A673 (cell line): ENCODE results near the gene TC2N. TPM values are rescaled to one million over a fixed set of nuclear protein-coding genes. Genes with fewer than 3 reads are reported as not detected.
"Not testable (repeated sequence)": the region's sequence is repeated elsewhere in the genome, so short reads cannot be mapped to it uniquely, and the experiment has no call there.

ENCODE experiments used
- BruUV-seq: library from RNA; stranded (reverse); fragments of 400-500 nt; replicated peaks from 2 replicates; lab custom pipeline; 2021; lab: Mats Ljungman, UMichigan
- CTCF ChIA-PET: fragments of 300-600 bp; sonication (Branson Sonifier 250); formaldehyde crosslinking; loops from one replicate; lab custom pipeline; 2022; ENCODE audit warnings: antibody characterized with exemption; lab: Charles Lee
- POLR2A ChIA-PET: fragments of 300-600 bp; sonication (Branson Sonifier 250); formaldehyde crosslinking; loops from one replicate; lab custom pipeline; 2022; ENCODE audit warnings: antibody characterized with exemption; ENCODE audit not compliant: low non-redundant PET; lab: Charles Lee
- DNase-seq: peaks from one replicate; pipeline ENCODE4 v3.0.0-alpha.2; 2015; ENCODE audit warnings: low spot score
- H3K27ac ChIP-seq: fragments of 200-600 bp; sonication (generic); 2 replicates; pipeline ENCODE4 v1.5.1; 2016; ENCODE audit warnings: mixed run types, low read depth, mild to moderate bottlenecking, mixed read lengths, antibody characterized with exemption, low read length; ENCODE audit not compliant: poor library complexity, severe bottlenecking
- H3K27me3 ChIP-seq: fragments of 200-600 bp; sonication (generic); replicated peaks from 2 replicates; pipeline ENCODE4 v1.6.1; 2017; ENCODE audit warnings: mixed run types, low read depth, mild to moderate bottlenecking, mixed read lengths, antibody characterized with exemption, low read length; ENCODE audit not compliant: insufficient read depth, poor library complexity
- H3K36me3 ChIP-seq: fragments of 200-600 bp; sonication (generic); 2 replicates; pipeline ENCODE4 v1.6.1; 2016; ENCODE audit warnings: mixed run types, mild to moderate bottlenecking, mixed read lengths, antibody characterized with exemption, low read length; ENCODE audit not compliant: insufficient read depth, poor library complexity, severe bottlenecking
- H3K4me1 ChIP-seq: fragments of 200-600 bp; sonication (generic); 2 replicates; pipeline ENCODE4 v1.6.1; 2017; ENCODE audit warnings: mixed run types, mild to moderate bottlenecking, mixed read lengths, antibody characterized with exemption, low read length; ENCODE audit not compliant: insufficient read depth, poor library complexity, severe bottlenecking
- H3K4me3 ChIP-seq: fragments of 200-600 bp; sonication (generic); 2 replicates; pipeline ENCODE4 v1.5.1; 2016; ENCODE audit warnings: low read depth, mixed run types, mild to moderate bottlenecking, mixed read lengths, low read length; ENCODE audit not compliant: poor library complexity, severe bottlenecking
- H3K9me3 ChIP-seq: fragments of 200-600 bp; sonication (generic); 2 replicates; pipeline ENCODE4 v1.6.1; 2016; ENCODE audit warnings: mixed run types, low read depth, mild to moderate bottlenecking, mixed read lengths, antibody characterized with exemption, low read length; ENCODE audit not compliant: poor library complexity, severe bottlenecking
- EZH2 ChIP-seq: fragments of 200-600 bp; sonication (generic); IDR thresholded peaks from 2 replicates; pipeline ENCODE4 v1.6.1; 2017; ENCODE audit warnings: borderline replicate concordance, low read depth, mild to moderate bottlenecking, mixed read lengths, antibody characterized with exemption, low read length; ENCODE audit not compliant: poor library complexity, severe bottlenecking
- intact Hi-C: fragments of 100-400 bp; cut with micrococcal nuclease; formaldehyde crosslinking; loops from one replicate; pipeline ENCODE4 v1.10.0; 2022; ENCODE audit not compliant: unreplicated experiment
- total RNA-seq: library from RNA; stranded (reverse); gene quantifications from 2 replicates; pipeline ENCODE4 v1.2.3, GENCODE V29; 2021
- TF ChIP-seq, protein P1 (sequence below): fragments of 300-800, 200-600 bp; sonication (generic); conservative IDR thresholded peaks from 2 replicates; pipeline ENCODE4 v1.5.1; 2017; ENCODE audit warnings: low read depth, mild to moderate bottlenecking, antibody characterized with exemption, low read length, moderate library complexity, mixed read lengths

Gene TC2N
- total RNA-seq, 1 experiment from 2014 or later = 0.45 TPM

DNA sequence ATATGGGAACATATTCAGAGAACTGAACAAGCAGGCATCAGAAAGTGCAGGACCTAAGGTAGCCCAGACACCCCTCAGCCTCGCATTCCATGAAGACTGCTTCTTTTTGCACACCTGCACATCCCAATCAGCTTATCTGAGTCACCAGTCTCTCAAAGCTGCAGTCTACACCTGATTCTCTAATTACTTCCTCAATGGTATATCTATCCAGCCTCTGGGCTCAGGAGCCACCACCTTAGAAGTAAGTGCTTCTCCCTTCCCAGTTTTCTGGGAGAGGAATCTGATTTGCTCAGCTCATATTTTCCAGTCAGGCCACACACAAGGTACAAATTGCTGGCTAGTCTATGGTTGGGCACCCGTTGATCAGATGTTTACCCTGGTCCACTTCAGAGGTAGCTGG is 21.7 kb downstream of the TC2N start:
- Histone ChIP-seq H3K36me3 (no peaks in the 10 kb centered on the region), H3K27me3 (peaks cover 6% of the 10 kb centered on the region), H3K4me1 (no peaks in the 10 kb centered on the region), H3K4me3 (no peak overlapping the region), H3K9me3 (no peaks in the 10 kb centered on the region), H3K27ac (no peak overlapping the region)
- no TSS peak for BruUV-seq
- DNase-seq = no peak
- intact Hi-C loops = no loop called here
- POLR2A ChIA-PET = no interaction called here
- TF ChIP-seq EZH2 = no peak
- TF ChIP-seq, protein P1, sequence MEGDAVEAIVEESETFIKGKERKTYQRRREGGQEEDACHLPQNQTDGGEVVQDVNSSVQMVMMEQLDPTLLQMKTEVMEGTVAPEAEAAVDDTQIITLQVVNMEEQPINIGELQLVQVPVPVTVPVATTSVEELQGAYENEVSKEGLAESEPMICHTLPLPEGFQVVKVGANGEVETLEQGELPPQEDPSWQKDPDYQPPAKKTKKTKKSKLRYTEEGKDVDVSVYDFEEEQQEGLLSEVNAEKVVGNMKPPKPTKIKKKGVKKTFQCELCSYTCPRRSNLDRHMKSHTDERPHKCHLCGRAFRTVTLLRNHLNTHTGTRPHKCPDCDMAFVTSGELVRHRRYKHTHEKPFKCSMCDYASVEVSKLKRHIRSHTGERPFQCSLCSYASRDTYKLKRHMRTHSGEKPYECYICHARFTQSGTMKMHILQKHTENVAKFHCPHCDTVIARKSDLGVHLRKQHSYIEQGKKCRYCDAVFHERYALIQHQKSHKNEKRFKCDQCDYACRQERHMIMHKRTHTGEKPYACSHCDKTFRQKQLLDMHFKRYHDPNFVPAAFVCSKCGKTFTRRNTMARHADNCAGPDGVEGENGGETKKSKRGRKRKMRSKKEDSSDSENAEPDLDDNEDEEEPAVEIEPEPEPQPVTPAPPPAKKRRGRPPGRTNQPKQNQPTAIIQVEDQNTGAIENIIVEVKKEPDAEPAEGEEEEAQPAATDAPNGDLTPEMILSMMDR = no peak
- CTCF ChIA-PET = no interaction called here

- CTCF ChIA-PET, BruUV-seq, DNase-seq, H3K27ac ChIP-seq, POLR2A ChIA-PET, intact Hi-C loops, H3K4me1 ChIP-seq, H3K9me3 ChIP-seq, H3K4me3 ChIP-seq, H3K36me3 ChIP-seq: not testable (repeated sequence)
- H3K27me3 ChIP-seq = peaks cover 11% of the 10 kb centered on the region
These were observed 22.3 kb downstream of the TC2N start for GRCh38 chr14:91845056-91845455.

- H3K36me3 ChIP-seq = no peaks in the 10 kb centered on the region
- ChIA-PET CTCF (no interaction called here), POLR2A (no interaction called here)
- TF ChIP-seq EZH2 = no peak
- TF ChIP-seq, protein P1 = no peak
- intact Hi-C loops = no loop called here
- H3K9me3 ChIP-seq = no peaks in the 10 kb centered on the region
- BruUV-seq = no TSS peak
- DNase-seq = no peak
- no peak overlapping the region for H3K27ac ChIP-seq
- H3K4me1 ChIP-seq = no peaks in the 10 kb centered on the region
- peaks cover 16% of the 10 kb centered on the region for H3K27me3 ChIP-seq
- H3K4me3 ChIP-seq = no peak overlapping the region
These were observed 23.3 kb downstream of the TC2N start for GRCh38 chr14:91844029-91844428.

- no peak overlapping the region for H3K27ac ChIP-seq
- TF ChIP-seq EZH2 = no peak
- TF ChIP-seq, protein P1 = no peak
- H3K9me3 ChIP-seq = no peaks in the 10 kb centered on the region
- no peaks in the 10 kb centered on the region for H3K4me1 ChIP-seq
- CTCF ChIA-PET = no interaction called here
- POLR2A ChIA-PET = no interaction called here
- intact Hi-C loops = no loop called here
- H3K4me3 ChIP-seq = no peak overlapping the region
- no TSS peak for BruUV-seq
- no peak for DNase-seq
- no peaks in the 10 kb centered on the region for H3K36me3 ChIP-seq
- H3K27me3 ChIP-seq = peaks cover 18% of the 10 kb centered on the region
These were observed 23.9 kb downstream of the TC2N start for GRCh38 chr14:91843437-91843836.
